WTC11 (cell line): ENCODE measurements around the gene PHAF1. TPM values are rescaled to one million over a fixed set of nuclear protein-coding genes. Genes with fewer than 3 reads are reported as not detected.

Experiments
- ATAC-seq: fragments of 200-7000 bp; cut with Tn5 transposase; 2 replicates; pipeline ENCODE4 v1.10.0; 2021; ENCODE audit warnings: mild to moderate bottlenecking, moderate library complexity
- CTCF ChIA-PET: fragments of 300-600 bp; sonication (Branson Sonifier 250); formaldehyde crosslinking; loops from one replicate; lab custom pipeline; 2021; ENCODE audit warnings: antibody characterized with exemption; lab: Charles Lee
- POLR2A ChIA-PET: fragments of 350-600 bp; sonication (Branson Sonifier 250); formaldehyde crosslinking; loops from one replicate; lab custom pipeline; 2021; ENCODE audit warnings: antibody characterized with exemption; lab: Charles Lee
- DNase-seq: peaks from one replicate; pipeline ENCODE4 v3.0.0; 2021; ENCODE audit warnings: low spot score
- H3K27ac Mint-ChIP-seq: 2 replicates; pipeline ENCODE4 v1.8.0; 2021; ENCODE audit warnings: mixed read lengths
- H3K27me3 Mint-ChIP-seq: 2 replicates; pipeline ENCODE4 v1.8.0; 2021; ENCODE audit warnings: low read depth, mild to moderate bottlenecking, moderate library complexity, mixed read lengths
- H3K36me3 Mint-ChIP-seq: 2 replicates; pipeline ENCODE4 v1.8.0; 2021; ENCODE audit warnings: mixed read lengths
- H3K4me1 Mint-ChIP-seq: 2 replicates; pipeline ENCODE4 v1.8.0; 2022; ENCODE audit warnings: mixed read lengths
- H3K4me3 Mint-ChIP-seq: 2 replicates; pipeline ENCODE4 v1.8.0; 2021; ENCODE audit warnings: mild to moderate bottlenecking, moderate library complexity, mixed read lengths
- H3K9me3 Mint-ChIP-seq: 2 replicates; pipeline ENCODE4 v1.8.0; 2021; ENCODE audit warnings: mixed read lengths
- AR ChIP-seq: fragments of 250-450 bp; sonication (Bioruptor Pico); IDR thresholded peaks from 2 replicates; pipeline ENCODE4 v1.9.0; 2021; ENCODE audit warnings: mild to moderate bottlenecking
- ATF1 ChIP-seq: sonication (generic); formaldehyde crosslinking; IDR thresholded peaks from 2 replicates; pipeline ENCODE4 v1.8.1; 2023; ENCODE audit warnings: mild to moderate bottlenecking, moderate library complexity, missing genetic modification reagents
- ATF3 ChIP-seq: sonication (generic); formaldehyde crosslinking; conservative IDR thresholded peaks from 2 replicates; pipeline ENCODE4 v1.8.1; 2022; ENCODE audit warnings: mild to moderate bottlenecking, missing genetic modification reagents
- CBFB ChIP-seq: sonication (generic); formaldehyde crosslinking; IDR thresholded peaks from 2 replicates; pipeline ENCODE4 v1.8.1; 2022; ENCODE audit warnings: mild to moderate bottlenecking, low read depth, missing genetic modification reagents
- CREB1 ChIP-seq: sonication (generic); formaldehyde crosslinking; IDR thresholded peaks from 2 replicates; pipeline ENCODE4 v1.8.0; 2023; ENCODE audit warnings: mild to moderate bottlenecking, missing genetic modification reagents
- E2F4 ChIP-seq: sonication (generic); formaldehyde crosslinking; IDR thresholded peaks from 2 replicates; pipeline ENCODE4 v1.8.1; 2022; ENCODE audit warnings: low read depth, mild to moderate bottlenecking, moderate library complexity, missing genetic modification reagents, borderline replicate concordance
- FOXP1 ChIP-seq: sonication (generic); formaldehyde crosslinking; IDR thresholded peaks from 2 replicates; pipeline ENCODE4 v1.8.0; 2022; ENCODE audit warnings: missing genetic modification reagents, mild to moderate bottlenecking, moderate library complexity, borderline replicate concordance
- KAT7 ChIP-seq: sonication (generic); formaldehyde crosslinking; IDR thresholded peaks from 2 replicates; pipeline ENCODE4 v1.8.1; 2023; ENCODE audit warnings: missing genetic modification reagents, mild to moderate bottlenecking, borderline replicate concordance
- MAX ChIP-seq: sonication (generic); formaldehyde crosslinking; IDR thresholded peaks from 2 replicates; pipeline ENCODE4 v1.8.0; 2022; ENCODE audit warnings: mild to moderate bottlenecking, missing genetic modification reagents
- MLX ChIP-seq: sonication (generic); formaldehyde crosslinking; IDR thresholded peaks from 2 replicates; pipeline ENCODE4 v1.8.1; 2023; ENCODE audit warnings: mild to moderate bottlenecking, missing genetic modification reagents, moderate library complexity
- MXD4 ChIP-seq: fragments of 250-450 bp; sonication (Bioruptor Pico); IDR thresholded peaks from 2 replicates; pipeline ENCODE4 v1.8.0; 2021; ENCODE audit warnings: mild to moderate bottlenecking, moderate library complexity, borderline replicate concordance
- MYBL2 ChIP-seq: sonication (generic); formaldehyde crosslinking; IDR thresholded peaks from 2 replicates; pipeline ENCODE4 v1.8.1; 2023; ENCODE audit warnings: mild to moderate bottlenecking, moderate library complexity, missing genetic modification reagents
- PRDM15 ChIP-seq: sonication (generic); formaldehyde crosslinking; IDR thresholded peaks from 2 replicates; pipeline ENCODE4 v1.8.0; 2022; ENCODE audit warnings: missing genetic modification reagents
- PREB ChIP-seq: sonication (generic); formaldehyde crosslinking; IDR thresholded peaks from 2 replicates; pipeline ENCODE4 v1.8.1; 2022; ENCODE audit warnings: mild to moderate bottlenecking, missing genetic modification reagents, moderate library complexity, borderline replicate concordance
- PRRX2 ChIP-seq: fragments of 250-450 bp; sonication (Bioruptor Pico); IDR thresholded peaks from 2 replicates; pipeline ENCODE4 v1.8.0; 2021; ENCODE audit warnings: mild to moderate bottlenecking
- SP1 ChIP-seq: sonication (generic); formaldehyde crosslinking; conservative IDR thresholded peaks from 2 replicates; pipeline ENCODE4 v1.8.1; 2022; ENCODE audit warnings: missing genetic modification reagents
- USF1 ChIP-seq: sonication (generic); formaldehyde crosslinking; IDR thresholded peaks from 2 replicates; pipeline ENCODE4 v1.8.0; 2022; ENCODE audit warnings: mild to moderate bottlenecking, missing genetic modification reagents
- ZBTB21 ChIP-seq: sonication (generic); formaldehyde crosslinking; IDR thresholded peaks from 2 replicates; pipeline ENCODE4 v1.8.1; 2023; ENCODE audit warnings: mild to moderate bottlenecking, missing genetic modification reagents, borderline replicate concordance
- ZNF512 ChIP-seq: sonication (generic); formaldehyde crosslinking; IDR thresholded peaks from 2 replicates; pipeline ENCODE4 v1.8.1; 2022; ENCODE audit warnings: missing genetic modification reagents, borderline replicate concordance
- total RNA-seq: library from RNA; stranded (reverse); gene quantifications from 3 replicates; pipeline ENCODE4 v1.2.3, GENCODE V29; 2021

Gene PHAF1
- total RNA-seq, 1 experiment from 2014 or later: 18.8 TPM

GRCh38 chr16:67193536-67193935, 83.8 kb downstream of the PHAF1 start:
- DNase-seq: no peak
- Mint-ChIP-seq H3K27ac (no peak overlapping the region), H3K36me3 (peaks cover 36% of the 10 kb centered on the region), H3K4me3 (peak overlapping the region; percentile 87), H3K27me3 (no peaks in the 10 kb centered on the region), H3K4me1 (peaks cover 28% of the 10 kb centered on the region), H3K9me3 (no peaks in the 10 kb centered on the region)
- ChIA-PET CTCF (interaction anchor here (1.3 to 1.5 kb wide), 2 partner anchors 34 to 42 kb away, joined by 3 to 4 read pairs; partner anchors contain the start of genes B3GNT9 and TMEM208), POLR2A (no interaction called here)
- TF ChIP-seq PRDM15 (CRISPR knock-in tag): no peak
- TF ChIP-seq ATF1 (CRISPR knock-in tag): no peak
- no peak for TF ChIP-seq MXD4 (CRISPR knock-in tag)
- TF ChIP-seq MAX (CRISPR knock-in tag): no peak
- TF ChIP-seq USF1 (CRISPR knock-in tag): no peak
- no peak for TF ChIP-seq PRRX2 (CRISPR knock-in tag)
- no peak for TF ChIP-seq ZNF512 (CRISPR knock-in tag)
- TF ChIP-seq CREB1 (CRISPR knock-in tag): no peak
- TF ChIP-seq ATF3: no peak
- no peak for TF ChIP-seq MYBL2
- ATAC-seq: no peak

- no peak for TF ChIP-seq CBFB (CRISPR knock-in tag)
- TF ChIP-seq KAT7 (CRISPR knock-in tag): no peak
- TF ChIP-seq MXD4 (CRISPR knock-in tag): no peak
- TF ChIP-seq, all 79 proteins: peak for 0
- H3K4me3 Mint-ChIP-seq: peak overlapping the region; percentile 87
- POLR2A ChIA-PET: no interaction called here
- ATAC-seq (no peak), DNase-seq (no peak)
- H3K4me1 Mint-ChIP-seq: peaks cover 29% of the 10 kb centered on the region
- no peaks in the 10 kb centered on the region for H3K9me3 Mint-ChIP-seq
- no peaks in the 10 kb centered on the region for H3K27me3 Mint-ChIP-seq
- H3K27ac Mint-ChIP-seq: no peak overlapping the region
- peaks cover 36% of the 10 kb centered on the region for H3K36me3 Mint-ChIP-seq
- CTCF ChIA-PET: no interaction called here
Measured at GRCh38 chr16:67194260-67194659, 84.5 kb downstream of the PHAF1 start.

GRCh38 chr16:67195676-67196075, 85.9 kb downstream of the PHAF1 start:
- CTCF ChIA-PET: no interaction called here
- ATAC-seq (no peak), DNase-seq (no peak)
- POLR2A ChIA-PET: no interaction called here
- peaks cover 38% of the 10 kb centered on the region for H3K36me3 Mint-ChIP-seq
- peaks cover 25% of the 10 kb centered on the region for H3K4me1 Mint-ChIP-seq
- no peak overlapping the region for H3K4me3 Mint-ChIP-seq
- no peaks in the 10 kb centered on the region for H3K9me3 Mint-ChIP-seq
- no peaks in the 10 kb centered on the region for H3K27me3 Mint-ChIP-seq
- H3K27ac Mint-ChIP-seq: no peak overlapping the region
- no peak for TF ChIP-seq E2F4 (CRISPR knock-in tag)
- no peak for TF ChIP-seq AR (CRISPR knock-in tag)
- TF ChIP-seq MLX (CRISPR knock-in tag): no peak
- TF ChIP-seq ZBTB21 (CRISPR knock-in tag): no peak
- no peak for TF ChIP-seq SP1 (CRISPR knock-in tag)
- TF ChIP-seq FOXP1 (CRISPR knock-in tag): no peak
- TF ChIP-seq PREB: no peak
